A549 (cell line): ENCODE measurements around the gene DLG4.

Experiments used
- CTCF ChIP-seq: fragments of >200 bp; sonication (Bioruptor Twin); formaldehyde crosslinking; IDR thresholded peaks from 3 replicates; pipeline ENCODE4 v1.5.1; 2016
- EP300 ChIP-seq, 2 experiments: fragments of >200 bp; sonication (Bioruptor Twin); formaldehyde crosslinking; IDR thresholded peaks; 2 replicates in 1 of 2; 3 replicates in 1 of 2; pipeline ENCODE4 v1.6.1; 2016 to 2017
- MAFK ChIP-seq: fragments of 450-650 bp; IDR thresholded peaks from 2 replicates; pipeline ENCODE4 v1.6.1; 2014; ENCODE audit not compliant: partially characterized antibody
- MAX ChIP-seq: IDR thresholded peaks from 2 replicates; pipeline ENCODE4 v1.6.1; 2012
- POLR2A ChIP-seq: IDR thresholded peaks from 2 replicates; pipeline ENCODE4 v1.6.1; 2012; ENCODE audit warnings: mild to moderate bottlenecking, low read length
- RCOR1 ChIP-seq: fragments of 150-350 bp; IDR thresholded peaks from 2 replicates; pipeline ENCODE4 v1.6.1; 2014; ENCODE audit warnings: antibody characterized with exemption, low read length, low read depth
- RFX5 ChIP-seq: fragments of 450-650 bp; IDR thresholded peaks from 2 replicates; pipeline ENCODE4 v1.7.1; 2014; ENCODE audit warnings: antibody characterized with exemption, mild to moderate bottlenecking, moderate library complexity

GRCh38 chr17:7190276-7190917 is 29.2 kb downstream of the DLG4 start:
- TF ChIP-seq EP300 (IDR thresholded peaks at IDR 0.05) (no peak), MAFK (no peak), POLR2A (no peak), CTCF (no peak), RCOR1 (no peak), RFX5 (no peak), MAX (no peak)
